HTERT RPE-1 (cell line): ENCODE measurements around the gene IRX4.
"Not testable (repeated sequence)": the region's sequence is repeated elsewhere in the genome, so short reads cannot be mapped to it uniquely, and the experiment has no call there.

ENCODE experiments used
- in situ Hi-C: fragments of 300-500 bp; cut with MboI; formaldehyde crosslinking; loops from 4 replicates; pipeline ENCODE4 v1.14.3; 2020; ENCODE audit warnings: low sequenced_read_pairs

Gene IRX4

GRCh38 chr5:1860949-1861348 is 21.8 kb downstream of the IRX4 start:
- in situ Hi-C loops: no loop called here

- in situ Hi-C loops: no loop called here
These were observed 22.6 kb downstream of the IRX4 start for GRCh38 chr5:1860021-1860610.

- in situ Hi-C loops: no loop called here
These were observed 23.6 kb downstream of the IRX4 start for GRCh38 chr5:1859099-1859498.

- in situ Hi-C loops: no loop called here
These were observed 24.3 kb downstream of the IRX4 start for GRCh38 chr5:1858436-1858835.

GRCh38 chr5:1857256-1857600 is 25.5 kb downstream of the IRX4 start:
- in situ Hi-C loops: no loop called here

GRCh38 chr5:1856596-1857255 is 26.0 kb downstream of the IRX4 start:
- in situ Hi-C loops: no loop called here

GRCh38 chr5:1855596-1855995 is 27.1 kb downstream of the IRX4 start:
- in situ Hi-C loops: no loop called here

- in situ Hi-C loops: no loop called here
These were observed 27.6 kb downstream of the IRX4 start for GRCh38 chr5:1855075-1855474.

GRCh38 chr5:1853531-1853930 is 29.2 kb downstream of the IRX4 start:
- in situ Hi-C loops: no loop called here

- in situ Hi-C loops: no loop called here
These were observed 30.3 kb downstream of the IRX4 start for GRCh38 chr5:1852324-1852947.

- in situ Hi-C loops: no loop called here
These were observed 31.3 kb downstream of the IRX4 start for GRCh38 chr5:1851290-1851934.

GRCh38 chr5:1850324-1851154 is 32.2 kb downstream of the IRX4 start:
- in situ Hi-C loops: no loop called here

- in situ Hi-C loops: no loop called here
These were observed 35.1 kb downstream of the IRX4 start for GRCh38 chr5:1847611-1848010.

- in situ Hi-C loops: no loop called here
These were observed 35.7 kb downstream of the IRX4 start for GRCh38 chr5:1847056-1847455.

- in situ Hi-C loops: no loop called here
These were observed 36.1 kb downstream of the IRX4 start for GRCh38 chr5:1846583-1846982.

GRCh38 chr5:1845696-1846095 is 37.0 kb downstream of the IRX4 start:
- in situ Hi-C loops: no loop called here

- in situ Hi-C loops: no loop called here
These were observed 37.9 kb downstream of the IRX4 start for GRCh38 chr5:1844708-1845436.

GRCh38 chr5:1843761-1844160 is 39.0 kb downstream of the IRX4 start:
- in situ Hi-C loops: not testable (repeated sequence)

- in situ Hi-C loops: no loop called here
These were observed 40.5 kb downstream of the IRX4 start for GRCh38 chr5:1842004-1842819.
